Fibroblast of mammary gland (primary cell): ENCODE measurements around the gene ZFYVE28.
A peak's percentile ranks its signal among the peaks of the same experiment; 100 is the strongest.
"Not testable (repeated sequence)": the region's sequence is repeated elsewhere in the genome, so short reads cannot be mapped to it uniquely, and the experiment has no call there.

Source experiments
- DNase-seq: peaks from one replicate; pipeline ENCODE4 v3.0.0-alpha.2; 2010; ENCODE audit warnings: low read depth
- H3K4me3 ChIP-seq: 2 replicates; pipeline ENCODE4 v1.5.1; 2011; ENCODE audit warnings: low read depth, mild to moderate bottlenecking, low read length, moderate library complexity; ENCODE audit not compliant: control insufficient read depth
- TF ChIP-seq, protein P1 (sequence below): conservative IDR thresholded peaks from 2 replicates; pipeline ENCODE4 v1.5.1; 2011; ENCODE audit warnings: low read depth, low read length, inconsistent platforms; ENCODE audit not compliant: control insufficient read depth, insufficient read depth

The ZFYVE28 gene

DNA sequence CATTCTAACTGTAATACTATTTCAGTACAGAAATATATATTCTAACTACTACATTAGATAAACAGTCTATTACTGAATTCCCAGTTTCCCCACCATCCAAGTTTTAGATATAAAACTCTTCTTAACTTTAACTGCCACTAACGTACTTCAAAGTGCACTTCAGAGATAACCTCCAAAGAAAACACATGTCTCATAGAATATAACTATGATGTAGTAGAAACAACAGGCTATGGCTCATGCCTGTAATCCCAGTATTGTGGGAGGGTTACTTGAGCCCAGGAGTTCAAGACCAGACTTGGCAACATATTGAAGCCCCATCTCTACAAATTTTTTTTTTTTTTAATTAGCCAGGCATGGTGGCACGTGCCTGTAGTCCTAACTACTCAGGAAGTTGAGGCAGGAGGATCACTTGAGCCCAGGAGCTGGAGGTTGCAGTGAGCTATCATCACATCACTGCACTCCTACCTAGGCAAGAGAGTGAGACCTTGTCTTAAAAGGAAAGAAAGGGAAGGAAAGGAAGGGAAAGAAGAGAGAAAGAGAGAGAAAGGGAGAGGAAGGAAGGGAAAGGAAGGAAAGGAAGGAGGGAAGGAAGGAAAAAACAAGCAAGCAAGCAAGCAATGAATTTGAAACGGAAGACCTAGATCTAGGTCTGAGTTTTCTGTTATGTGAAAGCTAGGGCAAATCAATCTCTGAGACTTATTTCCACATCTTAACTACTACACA lies 181.3 kb downstream of the ZFYVE28 start:
- no peak for DNase-seq
- H3K4me3 ChIP-seq: no peak overlapping the region
- TF ChIP-seq, protein P1, sequence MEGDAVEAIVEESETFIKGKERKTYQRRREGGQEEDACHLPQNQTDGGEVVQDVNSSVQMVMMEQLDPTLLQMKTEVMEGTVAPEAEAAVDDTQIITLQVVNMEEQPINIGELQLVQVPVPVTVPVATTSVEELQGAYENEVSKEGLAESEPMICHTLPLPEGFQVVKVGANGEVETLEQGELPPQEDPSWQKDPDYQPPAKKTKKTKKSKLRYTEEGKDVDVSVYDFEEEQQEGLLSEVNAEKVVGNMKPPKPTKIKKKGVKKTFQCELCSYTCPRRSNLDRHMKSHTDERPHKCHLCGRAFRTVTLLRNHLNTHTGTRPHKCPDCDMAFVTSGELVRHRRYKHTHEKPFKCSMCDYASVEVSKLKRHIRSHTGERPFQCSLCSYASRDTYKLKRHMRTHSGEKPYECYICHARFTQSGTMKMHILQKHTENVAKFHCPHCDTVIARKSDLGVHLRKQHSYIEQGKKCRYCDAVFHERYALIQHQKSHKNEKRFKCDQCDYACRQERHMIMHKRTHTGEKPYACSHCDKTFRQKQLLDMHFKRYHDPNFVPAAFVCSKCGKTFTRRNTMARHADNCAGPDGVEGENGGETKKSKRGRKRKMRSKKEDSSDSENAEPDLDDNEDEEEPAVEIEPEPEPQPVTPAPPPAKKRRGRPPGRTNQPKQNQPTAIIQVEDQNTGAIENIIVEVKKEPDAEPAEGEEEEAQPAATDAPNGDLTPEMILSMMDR: no peak

DNA sequence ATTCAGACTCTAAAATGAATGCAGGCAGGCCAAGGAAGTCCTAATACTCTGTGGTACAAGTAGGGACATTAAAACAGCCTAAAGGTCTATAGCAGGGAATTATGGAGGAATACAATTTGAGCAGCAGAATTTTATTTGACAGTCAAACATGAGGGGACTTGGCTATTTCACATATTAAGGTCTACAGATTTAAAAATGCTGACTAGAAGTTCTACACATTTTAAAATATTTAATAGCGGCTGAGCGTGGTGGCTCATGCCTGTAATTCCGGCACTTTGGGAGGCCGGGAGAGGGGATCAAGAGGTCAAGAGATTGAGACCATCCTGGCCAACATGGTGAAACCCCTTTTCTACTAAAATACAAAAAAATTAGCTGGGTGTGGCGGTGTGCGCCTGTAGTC lies 187.4 kb downstream of the ZFYVE28 start:
- TF ChIP-seq, protein P1: no peak
- DNase-seq: no peak
- H3K4me3 ChIP-seq: no peak overlapping the region

DNA sequence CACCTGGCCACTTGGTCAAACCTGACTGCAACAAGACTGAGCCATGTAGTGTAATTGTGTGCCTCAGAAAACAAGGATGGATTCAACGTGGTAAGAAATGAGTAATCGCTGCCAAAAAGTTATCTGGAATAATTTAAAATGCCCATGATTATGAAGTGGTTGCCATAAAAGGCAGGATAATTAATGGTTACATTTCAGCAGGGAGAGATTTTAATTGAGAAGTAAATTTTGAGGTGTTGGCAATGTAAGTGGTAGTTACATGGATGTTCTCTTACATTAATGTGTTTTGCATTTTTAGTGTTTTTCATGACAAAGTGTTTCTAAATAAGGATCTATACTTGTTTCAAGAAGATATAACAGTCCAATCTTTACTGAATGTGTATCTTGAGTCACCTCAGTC lies 192.2 kb downstream of the ZFYVE28 start:
- TF ChIP-seq, protein P1: no peak
- DNase-seq: no peak
- H3K4me3 ChIP-seq: no peak overlapping the region

DNA sequence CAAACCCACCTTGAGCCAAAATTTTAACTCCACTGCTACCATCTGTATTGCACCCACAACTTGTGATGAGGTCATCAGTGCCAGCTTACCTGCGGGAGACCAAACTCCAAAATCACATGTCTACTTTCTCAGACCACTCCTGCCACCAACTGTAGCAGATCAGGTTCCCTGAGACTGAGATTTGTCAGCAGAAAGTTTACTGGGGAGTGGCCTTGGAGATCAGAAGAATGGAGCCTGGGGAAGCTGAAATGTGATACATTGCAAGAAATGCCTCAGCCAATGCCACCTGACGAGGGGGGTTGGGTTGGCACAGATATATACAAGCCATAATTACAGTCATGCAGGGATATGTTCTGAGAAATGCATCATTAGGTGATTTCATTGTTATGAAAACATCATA lies 195.6 kb downstream of the ZFYVE28 start:
- DNase-seq: no peak
- no peak overlapping the region for H3K4me3 ChIP-seq
- TF ChIP-seq, protein P1: no peak

DNA sequence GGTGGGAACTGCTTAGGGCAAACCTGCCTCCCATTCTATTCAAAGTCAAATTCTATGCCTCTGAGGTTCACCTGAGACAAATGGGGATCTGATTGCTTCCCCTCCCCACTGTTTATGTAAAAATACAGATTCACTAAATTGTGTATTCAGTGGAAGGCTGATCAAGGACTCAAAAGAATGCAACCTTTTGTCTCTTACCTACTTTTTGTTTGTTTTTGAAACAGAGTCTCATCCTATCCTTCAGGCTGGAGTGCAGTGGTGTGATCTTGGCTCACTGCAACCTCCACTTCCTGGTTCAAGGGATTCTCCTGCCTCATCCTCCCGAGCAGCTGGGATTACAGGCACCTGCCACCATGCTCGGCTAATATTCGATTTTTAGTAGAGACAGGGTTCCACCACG lies 197.1 kb downstream of the ZFYVE28 start:
- DNase-seq: not testable (repeated sequence)

DNA sequence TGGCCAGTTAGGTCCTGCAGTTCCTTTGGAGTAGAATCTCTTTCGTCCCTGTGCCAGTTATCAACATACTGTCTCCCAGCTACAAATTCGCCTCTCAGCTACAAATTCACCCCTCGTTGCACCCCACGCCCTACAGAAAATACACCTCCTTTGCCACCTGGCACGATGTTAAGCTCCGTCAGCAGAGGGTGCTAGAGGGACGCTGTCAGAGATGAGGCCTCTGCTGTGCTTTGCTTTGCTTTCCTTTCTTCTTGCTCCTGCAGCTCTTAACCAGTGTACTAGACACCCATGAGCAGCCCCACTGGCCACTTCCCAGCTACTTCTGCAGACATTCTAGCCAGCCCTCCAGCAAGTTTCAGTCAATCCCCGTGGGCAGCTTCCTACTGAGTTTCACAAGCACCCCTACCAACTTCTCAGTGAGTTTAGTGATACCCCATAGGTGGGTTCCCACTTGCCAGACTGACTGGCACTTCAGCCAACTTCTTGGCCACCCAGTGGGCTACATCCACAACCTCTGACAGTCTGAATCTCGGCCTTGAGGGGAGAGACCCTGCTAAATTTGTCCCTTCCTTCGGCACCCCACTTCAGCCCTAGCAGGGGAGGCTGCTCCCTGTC lies 198.3 kb downstream of the ZFYVE28 start:
- H3K4me3 ChIP-seq: no peak overlapping the region
- TF ChIP-seq, protein P1: peak; percentile 91
- DNase-seq: peak; percentile 64

More for the DNA sequence above, 197.1 kb downstream of the ZFYVE28 start:
- H3K4me3 ChIP-seq: not testable (repeated sequence)
